SU-DHL-6 (cell line): ENCODE measurements around the gene TSPAN18.

Experiments used
- H2AFZ ChIP-seq: fragments of 200-600 bp; sonication (generic); 2 replicates; pipeline ENCODE4 v1.6.1; 2014; ENCODE audit warnings: low read depth, mild to moderate bottlenecking, moderate library complexity, mixed read lengths, antibody characterized with exemption, low read length; ENCODE audit not compliant: severe bottlenecking
- H3F3A ChIP-seq: fragments of 200-600 bp; shearing (Covaris generic); 2 replicates; pipeline ENCODE4 v1.6.0; 2016; ENCODE audit warnings: antibody characterized with exemption, mild to moderate bottlenecking; ENCODE audit not compliant: insufficient read depth
- H3K27ac ChIP-seq: fragments of 200-600 bp; sonication (generic); 2 replicates; pipeline ENCODE4 v1.5.1; 2016; ENCODE audit warnings: low read depth, mild to moderate bottlenecking, low read length, moderate library complexity, mixed read lengths
- H3K27me3 ChIP-seq: fragments of 200-600 bp; sonication (generic), shearing (Covaris generic); 2 replicates; pipeline ENCODE4 v1.6.0; 2014; ENCODE audit warnings: mild to moderate bottlenecking, low read length
- H3K36me3 ChIP-seq: fragments of 200-600 bp; sonication (generic); 2 replicates; pipeline ENCODE4 v1.6.1; 2014; ENCODE audit warnings: mild to moderate bottlenecking, low read length, mixed read lengths
- H3K4me2 ChIP-seq: fragments of 300-600, 200-600 bp; shearing (Covaris generic), sonication (generic); 2 replicates; pipeline ENCODE4 v1.6.0; 2014; ENCODE audit warnings: low read length, low read depth, mild to moderate bottlenecking; ENCODE audit not compliant: poor library complexity, severe bottlenecking
- H3K4me3 ChIP-seq: fragments of 200-600 bp; sonication (generic); 2 replicates; pipeline ENCODE4 v1.5.1; 2014; ENCODE audit warnings: antibody characterized with exemption, low read length, mild to moderate bottlenecking, mixed read lengths; ENCODE audit not compliant: insufficient read depth, poor library complexity, severe bottlenecking
- H3K79me2 ChIP-seq: fragments of 200-600 bp; sonication (generic); 2 replicates; pipeline ENCODE4 v1.6.1; 2014; ENCODE audit warnings: mild to moderate bottlenecking, low read length, moderate library complexity; ENCODE audit not compliant: insufficient read depth
- H3K9ac ChIP-seq: fragments of 200-600 bp; sonication (generic); 2 replicates; pipeline ENCODE4 v1.7.0; 2014; ENCODE audit warnings: mild to moderate bottlenecking, low read length
- H3K9me2 ChIP-seq: fragments of 200-600 bp; sonication (generic); replicated peaks from 2 replicates; pipeline ENCODE4 v1.6.1; 2014; ENCODE audit warnings: low read length; ENCODE audit not compliant: insufficient read depth
- H3K9me3 ChIP-seq: fragments of 200-600 bp; sonication (generic); 2 replicates; pipeline ENCODE4 v1.6.1; 2014; ENCODE audit warnings: low read length, mixed read lengths; ENCODE audit not compliant: insufficient read depth
- H4K20me1 ChIP-seq: fragments of 200-600 bp; sonication (generic); 2 replicates; pipeline ENCODE4 v1.6.1; 2014; ENCODE audit warnings: low read depth, mild to moderate bottlenecking, antibody characterized with exemption, low read length, moderate library complexity, mixed read lengths
- EZH2phosphoT487 ChIP-seq: fragments of 200-600 bp; sonication (generic), shearing (Covaris generic); conservative IDR thresholded peaks from 2 replicates; pipeline ENCODE4 v1.6.1; 2018; ENCODE audit warnings: mild to moderate bottlenecking, antibody characterized with exemption, low read length, moderate library complexity, mixed read lengths
- TF ChIP-seq, protein P1 (sequence below): fragments of 200-600 bp; sonication (generic); IDR thresholded peaks from one replicate; pipeline ENCODE4 v1.5.1; 2017; ENCODE audit warnings: antibody characterized with exemption, mild to moderate bottlenecking, low read length, moderate library complexity; ENCODE audit not compliant: insufficient read depth, poor library complexity, severe bottlenecking

Gene TSPAN18

DNA sequence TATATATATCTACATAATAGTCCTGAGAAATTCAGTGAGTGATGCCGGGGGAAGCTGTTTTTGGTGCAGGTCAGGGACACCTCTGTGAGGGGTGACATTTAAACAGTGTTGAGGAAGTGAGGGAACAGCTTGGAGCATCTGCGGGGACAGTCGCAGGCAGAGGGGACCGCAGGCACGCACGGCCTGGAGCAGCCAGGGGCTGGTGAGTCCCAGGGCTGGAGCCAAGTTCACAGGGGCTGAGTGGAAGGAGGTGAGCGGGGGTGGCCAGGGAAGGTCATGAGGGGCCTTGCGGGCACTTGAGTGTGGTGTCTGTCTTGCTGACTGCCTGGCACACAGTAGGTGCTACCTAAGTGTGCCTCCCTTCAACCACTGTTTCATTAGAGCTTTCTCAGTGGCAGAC is 65.4 kb downstream of the TSPAN18 start:
- no peaks in the 10 kb centered on the region for H3K9me3 ChIP-seq
- H4K20me1 ChIP-seq: no peaks in the 10 kb centered on the region
- no peak overlapping the region for H3K27ac ChIP-seq
- TF ChIP-seq EZH2phosphoT487: no peak
- TF ChIP-seq, protein P1, sequence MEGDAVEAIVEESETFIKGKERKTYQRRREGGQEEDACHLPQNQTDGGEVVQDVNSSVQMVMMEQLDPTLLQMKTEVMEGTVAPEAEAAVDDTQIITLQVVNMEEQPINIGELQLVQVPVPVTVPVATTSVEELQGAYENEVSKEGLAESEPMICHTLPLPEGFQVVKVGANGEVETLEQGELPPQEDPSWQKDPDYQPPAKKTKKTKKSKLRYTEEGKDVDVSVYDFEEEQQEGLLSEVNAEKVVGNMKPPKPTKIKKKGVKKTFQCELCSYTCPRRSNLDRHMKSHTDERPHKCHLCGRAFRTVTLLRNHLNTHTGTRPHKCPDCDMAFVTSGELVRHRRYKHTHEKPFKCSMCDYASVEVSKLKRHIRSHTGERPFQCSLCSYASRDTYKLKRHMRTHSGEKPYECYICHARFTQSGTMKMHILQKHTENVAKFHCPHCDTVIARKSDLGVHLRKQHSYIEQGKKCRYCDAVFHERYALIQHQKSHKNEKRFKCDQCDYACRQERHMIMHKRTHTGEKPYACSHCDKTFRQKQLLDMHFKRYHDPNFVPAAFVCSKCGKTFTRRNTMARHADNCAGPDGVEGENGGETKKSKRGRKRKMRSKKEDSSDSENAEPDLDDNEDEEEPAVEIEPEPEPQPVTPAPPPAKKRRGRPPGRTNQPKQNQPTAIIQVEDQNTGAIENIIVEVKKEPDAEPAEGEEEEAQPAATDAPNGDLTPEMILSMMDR: no peak
- no peaks in the 10 kb centered on the region for H3K27me3 ChIP-seq
- H3K9me2 ChIP-seq: no peaks in the 10 kb centered on the region
- H3K9ac ChIP-seq: no peak overlapping the region
- no peaks in the 10 kb centered on the region for H3F3A ChIP-seq
- H3K4me2 ChIP-seq: no peak overlapping the region
- no peak overlapping the region for H3K4me3 ChIP-seq
- H3K79me2 ChIP-seq: no peaks in the 10 kb centered on the region
- no peak overlapping the region for H2AFZ ChIP-seq
- H3K36me3 ChIP-seq: no peaks in the 10 kb centered on the region

DNA sequence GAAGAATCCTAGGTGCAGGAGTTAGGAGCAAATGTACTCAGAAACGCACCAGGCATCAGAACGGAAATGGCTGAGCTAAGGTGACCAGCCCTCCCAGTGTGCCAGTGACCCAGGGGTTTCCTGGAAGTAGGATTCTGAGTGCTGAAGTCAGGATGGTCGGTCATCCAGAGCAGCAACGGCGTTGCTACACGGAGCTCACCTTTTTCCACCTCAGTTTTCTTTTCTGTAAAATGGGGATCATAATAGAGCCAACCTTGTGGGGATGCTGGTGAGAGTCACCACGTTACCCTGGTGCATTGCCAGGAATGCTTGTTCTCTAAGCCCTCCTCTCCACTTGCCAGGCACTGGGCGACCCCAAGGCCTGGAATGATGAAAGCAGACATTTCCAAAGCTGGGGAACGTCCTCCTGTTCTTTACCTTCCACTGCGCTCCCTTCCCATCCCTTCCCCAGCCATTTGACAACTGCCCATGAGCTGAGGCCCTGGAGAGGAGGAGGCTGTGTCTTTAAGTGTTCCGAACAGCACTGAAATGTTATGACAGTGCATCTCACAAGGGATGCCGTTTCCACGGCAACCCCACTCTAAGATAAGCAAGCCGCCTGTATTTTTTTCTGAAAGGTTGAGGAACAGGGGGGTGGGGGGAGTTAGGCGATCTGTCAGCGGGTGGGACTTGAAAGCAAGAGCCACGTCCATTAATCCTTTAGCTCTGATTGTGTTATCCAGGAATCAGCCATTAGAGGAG is 66.8 kb downstream of the TSPAN18 start:
- Histone ChIP-seq H3K9me2 (no peaks in the 10 kb centered on the region), H2AFZ (no peak overlapping the region), H3K79me2 (no peaks in the 10 kb centered on the region), H3F3A (no peaks in the 10 kb centered on the region), H3K36me3 (no peaks in the 10 kb centered on the region), H3K27ac (no peak overlapping the region), H3K9ac (no peak overlapping the region), H3K27me3 (no peaks in the 10 kb centered on the region), H3K4me3 (no peak overlapping the region), H3K9me3 (no peaks in the 10 kb centered on the region), H3K4me2 (no peak overlapping the region), H4K20me1 (no peaks in the 10 kb centered on the region)
- no peak for TF ChIP-seq EZH2phosphoT487
- TF ChIP-seq, protein P1: no peak

DNA sequence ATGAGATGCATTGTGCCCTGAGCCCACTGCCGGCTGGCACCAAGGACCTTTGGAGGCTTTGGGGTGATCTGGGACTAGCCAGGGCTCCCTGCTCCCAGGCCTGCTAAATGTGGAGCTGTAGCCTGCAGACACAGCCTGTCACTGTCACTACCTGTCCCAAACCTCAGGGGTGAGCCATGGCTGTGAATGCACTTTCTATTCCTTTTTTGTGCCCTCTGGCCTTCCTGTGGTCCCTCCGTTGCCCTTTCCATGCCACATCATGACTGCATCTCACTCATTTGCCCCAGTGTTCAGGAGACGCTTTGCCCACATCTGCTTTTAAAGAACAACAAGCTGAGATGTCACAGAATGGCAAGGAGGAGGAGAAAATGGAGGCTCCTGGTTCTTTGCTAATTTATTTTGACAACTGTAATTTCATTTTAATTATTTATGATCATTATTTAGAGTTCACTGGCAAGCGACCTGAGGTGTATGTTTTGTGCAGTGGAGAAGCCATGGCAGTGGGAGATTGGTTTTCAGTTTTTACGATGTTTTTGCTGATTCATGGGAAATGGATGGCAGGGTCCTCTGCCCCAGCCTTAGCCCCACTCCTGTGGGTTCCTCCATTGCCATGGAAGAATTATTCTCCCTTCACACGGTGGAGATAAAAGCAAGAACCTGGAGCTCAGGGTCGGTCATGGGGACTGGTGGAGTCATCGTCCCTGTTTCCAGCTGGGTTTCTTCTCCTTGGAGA is 69.2 kb downstream of the TSPAN18 start:
- Histone ChIP-seq H3K36me3 (no peaks in the 10 kb centered on the region), H4K20me1 (no peaks in the 10 kb centered on the region), H3K79me2 (no peaks in the 10 kb centered on the region), H3K27me3 (no peaks in the 10 kb centered on the region), H3K9ac (no peak overlapping the region), H3K4me2 (no peak overlapping the region), H3K9me3 (no peaks in the 10 kb centered on the region), H3K4me3 (no peak overlapping the region), H3K9me2 (no peaks in the 10 kb centered on the region), H3K27ac (no peak overlapping the region), H2AFZ (no peak overlapping the region), H3F3A (no peaks in the 10 kb centered on the region)
- TF ChIP-seq, protein P1: no peak
- TF ChIP-seq EZH2phosphoT487: no peak
